Measurements from ENCODE around the gene CBX4.

DNA sequence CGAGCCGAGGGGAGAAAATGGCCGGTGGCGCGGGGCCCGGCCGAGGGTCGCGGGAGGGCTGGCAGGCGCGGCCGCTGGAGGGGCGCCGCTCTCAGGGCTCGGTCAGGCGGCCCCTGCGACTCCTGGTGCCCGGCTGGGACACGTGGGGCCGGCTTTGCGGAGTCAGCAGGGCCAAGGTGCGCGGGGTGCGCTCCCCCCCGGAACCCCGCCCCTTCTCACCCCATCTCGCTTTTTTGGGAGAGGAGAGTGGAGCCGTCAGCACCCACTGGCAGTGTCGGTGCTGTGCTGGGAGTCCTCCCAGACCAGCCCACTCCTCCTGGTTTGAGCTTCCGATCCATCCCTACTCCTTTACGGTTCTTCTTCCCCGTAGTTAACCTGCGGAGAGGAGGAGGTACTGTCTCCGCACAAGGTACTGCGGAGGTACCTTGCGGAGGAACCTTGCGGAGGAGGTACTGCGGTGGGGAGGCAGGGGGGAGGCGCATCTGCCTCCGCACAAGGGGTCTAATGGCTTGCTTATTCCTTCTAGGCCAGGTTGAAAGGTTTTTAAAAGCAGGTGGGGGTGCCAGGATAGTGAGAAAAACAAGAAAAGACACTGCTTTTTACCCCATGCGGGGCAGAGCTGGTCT, 23.3 kb downstream of the CBX4 start:
- TF ChIP-seq CTCF (conservative IDR thresholded peaks at IDR 0.05; ENCODE audit: low read depth, low read length) (no peak), SMC3 (IDR thresholded peaks at IDR 0.05; ENCODE audit: low read depth, low read length) (no peak), NFE2L2 (IDR thresholded peaks at IDR 0.05; ENCODE audit: low read depth, low read length) (no peak), POLR2A (IDR thresholded peaks at IDR 0.05; ENCODE audit: low read depth, low read length) (no peak), RAD21 (IDR thresholded peaks at IDR 0.05; ENCODE audit: low read length) (no peak), MXI1 (IDR thresholded peaks at IDR 0.05; ENCODE audit: borderline replicate concordance, low read depth, low read length) (no peak), RCOR1 (IDR thresholded peaks at IDR 0.05; ENCODE audit: insufficient replicate concordance, low read length) (no peak), USF2 (IDR thresholded peaks at IDR 0.05; ENCODE audit: low read depth, low read length) (no peak), MAFK (IDR thresholded peaks at IDR 0.05; ENCODE audit: low read depth, low read length) (no peak), BHLHE40 (IDR thresholded peaks at IDR 0.05; ENCODE audit: low read depth, low read length) (no peak), FOS (IDR thresholded peaks at IDR 0.05; ENCODE audit: low read depth, low read length) (no peak)
- TF ChIP-seq, protein P1, sequence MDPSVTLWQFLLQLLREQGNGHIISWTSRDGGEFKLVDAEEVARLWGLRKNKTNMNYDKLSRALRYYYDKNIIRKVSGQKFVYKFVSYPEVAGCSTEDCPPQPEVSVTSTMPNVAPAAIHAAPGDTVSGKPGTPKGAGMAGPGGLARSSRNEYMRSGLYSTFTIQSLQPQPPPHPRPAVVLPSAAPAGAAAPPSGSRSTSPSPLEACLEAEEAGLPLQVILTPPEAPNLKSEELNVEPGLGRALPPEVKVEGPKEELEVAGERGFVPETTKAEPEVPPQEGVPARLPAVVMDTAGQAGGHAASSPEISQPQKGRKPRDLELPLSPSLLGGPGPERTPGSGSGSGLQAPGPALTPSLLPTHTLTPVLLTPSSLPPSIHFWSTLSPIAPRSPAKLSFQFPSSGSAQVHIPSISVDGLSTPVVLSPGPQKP (IDR thresholded peaks at IDR 0.05; ENCODE audit: borderline replicate concordance, low read depth, low read length), result no peak

Measured in IMR-90 (cell line).